Measurements from ENCODE around the gene STUM.

STUM gene

GRCh38 chr1:226652613-226653012 is 104.0 kb downstream of the STUM start:
- H3K4me1 ChIP-seq (ENCODE audit: insufficient read depth, low read length): peaks cover 52% of the 10 kb centered on the region
- peaks cover 18% of the 10 kb centered on the region for H3K36me3 ChIP-seq (ENCODE audit: insufficient read depth, low read length)
- no peak for ATAC-seq (ENCODE audit: insufficient read depth, low read depth)
- TF ChIP-seq CTCF (IDR thresholded peaks at IDR 0.05; ENCODE audit: borderline replicate concordance, extremely low read depth, low read length, poor library complexity, severe bottlenecking) (no peak), EZH2 (IDR thresholded peaks at IDR 0.05; ENCODE audit: borderline replicate concordance, low read depth, low read length, severe bottlenecking) (no peak)
- H2AFZ ChIP-seq (ENCODE audit: low read depth, low read length): no peak overlapping the region
- H3K4me3 ChIP-seq (ENCODE audit: low read depth in 1 of 2, low read length in 2 of 2): no peak overlapping the region
- DNase-seq: no peak
- H3K4me2 ChIP-seq (ENCODE audit: insufficient read depth, low read length): no peak overlapping the region
- H4K20me1 ChIP-seq (ENCODE audit: insufficient read depth, low read length): peaks cover 24% of the 10 kb centered on the region
- no peak overlapping the region for H3K9ac ChIP-seq (ENCODE audit: low read depth, low read length)
- H3K27ac ChIP-seq (ENCODE audit: low read length): no peak overlapping the region; the same call in none of the 2 replicates
- no peaks in the 10 kb centered on the region for H3K9me3 ChIP-seq (ENCODE audit: insufficient read depth, low read length, severe bottlenecking)
- H3K79me2 ChIP-seq (ENCODE audit: insufficient read depth, low read length): peaks cover 29% of the 10 kb centered on the region
- no peaks in the 10 kb centered on the region for H3K27me3 ChIP-seq (ENCODE audit: insufficient read depth, low read length, poor library complexity)

GRCh38 chr1:226653311-226653921 is 104.9 kb downstream of the STUM start:
- peaks cover 10% of the 10 kb centered on the region for H3K36me3 ChIP-seq (ENCODE audit: insufficient read depth, low read length)
- H3K79me2 ChIP-seq (ENCODE audit: insufficient read depth, low read length): peaks cover 33% of the 10 kb centered on the region
- DNase-seq (peak; percentile 86), ATAC-seq (ENCODE audit: insufficient read depth, low read depth) (peak; percentile 88)
- no peaks in the 10 kb centered on the region for H3K9me3 ChIP-seq (ENCODE audit: insufficient read depth, low read length, severe bottlenecking)
- no peak overlapping the region; the same call in none of the 2 replicates for H3K27ac ChIP-seq (ENCODE audit: low read length)
- no peak overlapping the region for H2AFZ ChIP-seq (ENCODE audit: low read depth, low read length)
- peak overlapping the region; percentile 49 for H3K9ac ChIP-seq (ENCODE audit: low read depth, low read length)
- H3K4me1 ChIP-seq (ENCODE audit: insufficient read depth, low read length): peaks cover 58% of the 10 kb centered on the region
- peaks cover 24% of the 10 kb centered on the region for H4K20me1 ChIP-seq (ENCODE audit: insufficient read depth, low read length)
- H3K27me3 ChIP-seq (ENCODE audit: insufficient read depth, low read length, poor library complexity): no peaks in the 10 kb centered on the region
- TF ChIP-seq EZH2 (IDR thresholded peaks at IDR 0.05; ENCODE audit: borderline replicate concordance, low read depth, low read length, severe bottlenecking): no peak
- TF ChIP-seq CTCF (IDR thresholded peaks at IDR 0.05; ENCODE audit: borderline replicate concordance, extremely low read depth, low read length, poor library complexity, severe bottlenecking): no peak
- peak overlapping the region; percentile 68 for H3K4me2 ChIP-seq (ENCODE audit: insufficient read depth, low read length)
- peak overlapping the region in 1 of 2 experiments; percentile 17; a peak in 2 of 4 replicates for H3K4me3 ChIP-seq (ENCODE audit: low read depth in 1 of 2, low read length in 2 of 2)

- H3K79me2 ChIP-seq (ENCODE audit: insufficient read depth, low read length): peaks cover 40% of the 10 kb centered on the region
- DNase-seq: peak; percentile 70
- H3K9ac ChIP-seq (ENCODE audit: low read depth, low read length): peak overlapping the region; percentile 49
Measured at GRCh38 chr1:226654046-226654667, 105.6 kb downstream of the STUM start.

More at GRCh38 chr1:226654046-226654667, 105.6 kb downstream of the STUM start:
- Histone ChIP-seq H3K9me3 (ENCODE audit: insufficient read depth, low read length, severe bottlenecking) (no peaks in the 10 kb centered on the region), H3K27me3 (ENCODE audit: insufficient read depth, low read length, poor library complexity) (no peaks in the 10 kb centered on the region), H3K36me3 (ENCODE audit: insufficient read depth, low read length) (peaks cover 6% of the 10 kb centered on the region), H4K20me1 (ENCODE audit: insufficient read depth, low read length) (peaks cover 20% of the 10 kb centered on the region), H3K4me3 (ENCODE audit: low read depth in 1 of 2, low read length in 2 of 2) (peak overlapping the region in 1 of 2 experiments; percentile 41; a peak in 2 of 4 replicates), H2AFZ (ENCODE audit: low read depth, low read length) (peak overlapping the region; percentile 38), H3K4me2 (ENCODE audit: insufficient read depth, low read length) (peak overlapping the region; percentile 68), H3K4me1 (ENCODE audit: insufficient read depth, low read length) (peaks cover 64% of the 10 kb centered on the region), H3K27ac (ENCODE audit: low read length) (no peak overlapping the region; the same call in none of the 2 replicates)
- TF ChIP-seq EZH2 (IDR thresholded peaks at IDR 0.05; ENCODE audit: borderline replicate concordance, low read depth, low read length, severe bottlenecking) (no peak), CTCF (IDR thresholded peaks at IDR 0.05; ENCODE audit: borderline replicate concordance, extremely low read depth, low read length, poor library complexity, severe bottlenecking) (no peak)
- ATAC-seq (ENCODE audit: insufficient read depth, low read depth): peak; percentile 59

All from DND-41 (cell line).